Subcutaneous abdominal adipose tissue (tissue), 5 donors: Measurements from ENCODE around the gene SMG6.

Source experiments
- H3K27ac ChIP-seq: one replicate; pipeline ENCODE4 v1.7.0; 2013; ENCODE audit warnings: low read depth, mild to moderate bottlenecking, inconsistent platforms, low read length, moderate library complexity
- H3K27me3 ChIP-seq, 5 donors: one replicate each; pipeline ENCODE4 v1.7.0; 2013; ENCODE audit warnings: low read length in 5 of 5, inconsistent platforms in 1 of 5; ENCODE audit not compliant: control insufficient read depth in 5 of 5, insufficient read depth in 4 of 5
- H3K36me3 ChIP-seq, 5 donors: one replicate each; pipeline ENCODE4 v1.7.0; 2013; ENCODE audit warnings: low read length in 5 of 5; ENCODE audit not compliant: control insufficient read depth in 5 of 5, insufficient read depth in 5 of 5
- H3K4me1 ChIP-seq, 5 donors: one replicate each; pipeline ENCODE4 v1.7.0; 2013; ENCODE audit warnings: low read length in 5 of 5, mild to moderate bottlenecking in 3 of 5, moderate library complexity in 1 of 5; ENCODE audit not compliant: control insufficient read depth in 5 of 5, insufficient read depth in 5 of 5
- H3K4me3 ChIP-seq, 5 donors: one replicate each; pipeline ENCODE4 v1.7.0; 2013; ENCODE audit warnings: low read length in 5 of 5, low read depth in 1 of 5
- H3K9ac ChIP-seq, 5 donors: one replicate each; pipeline ENCODE4 v1.7.0; 2013; ENCODE audit warnings: low read length in 5 of 5, mild to moderate bottlenecking in 4 of 5, moderate library complexity in 3 of 5
- H3K9me3 ChIP-seq, 5 donors: one replicate each; pipeline ENCODE4 v1.7.0; 2013; ENCODE audit warnings: low read length in 5 of 5; ENCODE audit not compliant: control insufficient read depth in 5 of 5
- donor health status: healthy.
- donor health status: healthy.
- donor health status: healthy.
- donor health status: healthy.
- donor health status: healthy.

Gene SMG6

GRCh38 chr17:2283302-2283701 is 20.3 kb downstream of the SMG6 start:
- no peak overlapping the region for H3K27ac ChIP-seq

GRCh38 chr17:2282297-2282873 is 21.2 kb downstream of the SMG6 start:
- no peaks in the 10 kb centered on the region for H3K9me3 ChIP-seq
- peaks cover 15 to 57% (median 44%) of the 10 kb centered on the region in 5 donors for H3K36me3 ChIP-seq
- no peak overlapping the region for H3K9ac ChIP-seq
- no peak overlapping the region for H3K27ac ChIP-seq
- peaks cover 0 to 6% (median 0%) of the 10 kb centered on the region in 5 donors for H3K4me1 ChIP-seq
- H3K4me3 ChIP-seq, result no peak overlapping the region
- no peaks in the 10 kb centered on the region for H3K27me3 ChIP-seq

More at GRCh38 chr17:2283302-2283701, 20.3 kb downstream of the SMG6 start:
- Histone ChIP-seq H3K9me3 (no peaks in the 10 kb centered on the region), H3K36me3 (peaks cover 15 to 63% (median 50%) of the 10 kb centered on the region in 5 donors), H3K4me3 (no peak overlapping the region), H3K9ac (no peak overlapping the region), H3K27me3 (no peaks in the 10 kb centered on the region), H3K4me1 (peaks cover 0 to 6% (median 0%) of the 10 kb centered on the region in 5 donors)

- H3K9ac ChIP-seq, result no peak overlapping the region
- peaks cover 12 to 67% (median 42%) of the 10 kb centered on the region in 5 donors for H3K36me3 ChIP-seq
- no peaks in the 10 kb centered on the region for H3K9me3 ChIP-seq
- peaks cover 0 to 6% (median 0%) of the 10 kb centered on the region in 5 donors for H3K4me1 ChIP-seq
- no peak overlapping the region for H3K4me3 ChIP-seq
- H3K27me3 ChIP-seq, result no peaks in the 10 kb centered on the region
- H3K27ac ChIP-seq, result no peak overlapping the region
Measured at GRCh38 chr17:2279707-2280106, 23.9 kb downstream of the SMG6 start.

GRCh38 chr17:2277429-2278170 is 26.0 kb downstream of the SMG6 start:
- Histone ChIP-seq H3K4me3 (no peak overlapping the region), H3K9ac (no peak overlapping the region), H3K36me3 (peaks cover 20 to 65% (median 33%) of the 10 kb centered on the region in 5 donors), H3K27me3 (no peaks in the 10 kb centered on the region), H3K27ac (no peak overlapping the region), H3K4me1 (no peaks in the 10 kb centered on the region), H3K9me3 (no peaks in the 10 kb centered on the region)

DNA sequence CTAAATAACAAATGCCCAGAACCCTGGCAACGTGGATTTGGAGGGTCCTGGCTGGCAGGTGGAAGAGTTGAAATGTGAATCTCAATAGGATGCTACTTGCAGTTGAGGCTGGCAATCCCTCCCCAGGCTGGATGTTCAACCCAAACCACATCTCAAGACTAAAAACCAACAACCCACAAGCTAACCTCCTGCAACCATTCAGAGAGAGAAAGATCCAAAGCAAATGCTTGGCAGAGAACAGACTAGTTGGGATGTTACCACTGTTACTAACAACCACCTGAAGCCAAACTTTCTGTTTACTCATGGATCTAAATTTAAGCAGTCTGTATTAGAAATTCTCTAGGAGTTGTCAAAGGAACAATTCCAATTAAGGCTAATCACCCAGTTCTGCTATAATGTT is 27.9 kb downstream of the SMG6 start:
- H3K4me3 ChIP-seq, result no peak overlapping the region
- no peaks in the 10 kb centered on the region for H3K27me3 ChIP-seq
- peaks cover 14 to 48% (median 20%) of the 10 kb centered on the region in 5 donors for H3K36me3 ChIP-seq
- H3K9me3 ChIP-seq, result no peaks in the 10 kb centered on the region
- no peak overlapping the region for H3K9ac ChIP-seq
- peaks cover 0 to 4% (median 0%) of the 10 kb centered on the region in 5 donors for H3K4me1 ChIP-seq
- no peak overlapping the region for H3K27ac ChIP-seq

DNA sequence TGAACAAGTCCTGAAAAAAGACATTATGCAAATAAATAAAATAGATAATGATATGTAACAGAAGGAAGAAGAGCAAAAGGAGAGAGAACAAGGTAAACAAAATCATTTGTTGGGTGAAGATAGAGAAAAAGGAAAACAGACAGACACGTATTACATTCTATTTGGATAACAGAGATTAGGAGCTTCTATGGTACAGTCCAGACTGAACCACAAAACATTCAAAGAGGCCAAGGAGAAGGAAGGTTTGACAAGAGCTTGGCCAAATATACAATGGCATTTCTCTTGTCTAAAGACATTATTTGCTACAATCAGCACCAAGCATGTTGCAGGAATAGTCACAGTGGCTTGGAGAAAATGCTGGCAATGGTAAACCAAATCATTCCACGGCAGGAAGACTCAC is 29.2 kb downstream of the SMG6 start:
- H3K4me1 ChIP-seq, result peaks cover 0 to 11% (median 2%) of the 10 kb centered on the region in 5 donors
- H3K9me3 ChIP-seq, result no peaks in the 10 kb centered on the region
- no peaks in the 10 kb centered on the region for H3K27me3 ChIP-seq
- no peak overlapping the region for H3K4me3 ChIP-seq
- no peak overlapping the region for H3K9ac ChIP-seq
- H3K27ac ChIP-seq, result no peak overlapping the region
- peaks cover 8 to 42% (median 16%) of the 10 kb centered on the region in 5 donors for H3K36me3 ChIP-seq

DNA sequence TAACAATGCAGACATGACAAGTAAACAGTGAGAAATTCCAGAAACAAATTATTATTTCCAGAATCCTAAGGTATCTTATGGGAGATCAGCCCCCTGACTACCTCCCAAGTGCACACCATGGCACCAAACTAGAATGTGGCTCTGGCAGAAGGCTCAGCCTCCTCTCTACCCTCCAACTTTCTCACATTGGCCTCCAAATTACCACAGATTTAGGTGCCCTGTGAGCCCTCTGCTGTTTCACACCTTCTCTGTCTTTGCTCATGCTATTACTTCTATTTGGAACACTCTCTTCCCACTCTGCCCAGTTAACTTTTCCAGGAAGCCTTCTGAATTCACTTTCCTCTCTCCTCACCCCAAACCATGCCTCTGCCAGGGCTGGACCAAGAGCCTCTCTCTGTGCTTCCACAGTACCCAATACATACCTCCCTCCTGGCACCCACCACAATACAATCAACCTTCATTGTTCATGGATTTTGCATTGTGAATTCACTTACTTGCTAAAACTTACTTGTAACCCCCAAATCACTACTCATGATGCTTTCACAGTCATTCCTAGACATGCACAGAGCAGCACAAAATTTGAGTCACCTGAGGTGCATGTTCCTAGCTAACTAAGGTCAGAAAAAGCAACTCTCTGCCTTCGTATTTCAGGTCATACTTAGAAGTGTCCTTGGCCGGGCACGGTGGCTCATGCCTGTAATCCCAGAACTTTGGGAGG is 31.4 kb downstream of the SMG6 start:
- Histone ChIP-seq H3K4me1 (peaks cover 0 to 11% (median 2%) of the 10 kb centered on the region in 5 donors), H3K36me3 (peaks cover 3 to 34% (median 11%) of the 10 kb centered on the region in 5 donors), H3K9ac (no peak overlapping the region), H3K27ac (no peak overlapping the region), H3K4me3 (no peak overlapping the region), H3K27me3 (no peaks in the 10 kb centered on the region), H3K9me3 (no peaks in the 10 kb centered on the region)

GRCh38 chr17:2267354-2267753 is 36.2 kb downstream of the SMG6 start:
- no peak overlapping the region for H3K27ac ChIP-seq
- peaks cover 0 to 33% (median 20%) of the 10 kb centered on the region in 5 donors for H3K4me1 ChIP-seq
- no peak overlapping the region for H3K9ac ChIP-seq
- no peaks in the 10 kb centered on the region for H3K9me3 ChIP-seq
- H3K27me3 ChIP-seq, result no peaks in the 10 kb centered on the region
- H3K4me3 ChIP-seq, result no peak overlapping the region
- peaks cover 3 to 12% (median 5%) of the 10 kb centered on the region in 5 donors for H3K36me3 ChIP-seq

DNA sequence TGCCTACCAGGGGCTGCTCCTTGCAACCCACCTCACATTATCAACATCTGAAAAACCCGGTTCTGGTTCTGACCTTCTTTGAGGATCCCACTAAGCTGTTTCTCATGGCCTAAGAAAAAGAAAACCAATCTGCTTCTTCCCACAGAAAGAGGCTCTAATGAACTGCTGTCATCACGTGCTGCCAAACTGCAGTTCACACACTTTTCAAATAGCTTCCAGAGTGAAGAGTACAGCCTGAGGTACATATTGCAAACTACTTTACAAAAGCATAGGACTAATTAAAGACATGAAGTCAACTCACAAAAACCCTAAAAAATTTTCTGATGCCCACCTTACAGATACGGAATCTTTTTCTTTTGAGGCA is 36.7 kb downstream of the SMG6 start:
- H3K36me3 ChIP-seq, result peaks cover 3 to 12% (median 5%) of the 10 kb centered on the region in 5 donors
- no peaks in the 10 kb centered on the region for H3K27me3 ChIP-seq
- no peaks in the 10 kb centered on the region for H3K9me3 ChIP-seq
- peaks cover 2 to 36% (median 22%) of the 10 kb centered on the region in 5 donors for H3K4me1 ChIP-seq
- H3K9ac ChIP-seq, result no peak overlapping the region
- no peak overlapping the region for H3K27ac ChIP-seq
- H3K4me3 ChIP-seq, result no peak overlapping the region
